ENCODE results near the gene ACAA2. TPM values are rescaled to one million over a fixed set of nuclear protein-coding genes. Genes with fewer than 3 reads are reported as not detected.
"Not testable (repeated sequence)": the region's sequence is repeated elsewhere in the genome, so short reads cannot be mapped to it uniquely, and the experiment has no call there.

Gene ACAA2
- total RNA-seq, 1 donor from 2014 or later = 100 TPM

- TF ChIP-seq CTCF (IDR thresholded peaks at IDR 0.05; ENCODE audit: unreplicated experiment) = no peak
- no peak overlapping the region for H3K4me3 Mint-ChIP-seq (ENCODE audit: low read depth)
- DNase-seq (ENCODE audit: low spot score, unreplicated experiment) = no peak
- no peaks in the 10 kb centered on the region for H3K27me3 Mint-ChIP-seq
- peaks cover 25% of the 10 kb centered on the region for H3K4me1 Mint-ChIP-seq (ENCODE audit: low read depth)
- H3K9me3 Mint-ChIP-seq (ENCODE audit: low read depth) = no peaks in the 10 kb centered on the region
- peaks cover 23% of the 10 kb centered on the region for H3K36me3 Mint-ChIP-seq (ENCODE audit: insufficient read depth)
- no peak overlapping the region for H3K27ac Mint-ChIP-seq
Measured at GRCh38 chr18:49839012-49839411, 25.7 kb upstream of the ACAA2 start.

- H3K9me3 Mint-ChIP-seq (ENCODE audit: low read depth) = no peaks in the 10 kb centered on the region
- H3K4me1 Mint-ChIP-seq (ENCODE audit: low read depth) = peaks cover 28% of the 10 kb centered on the region
- peaks cover 27% of the 10 kb centered on the region for H3K36me3 Mint-ChIP-seq (ENCODE audit: insufficient read depth)
- DNase-seq (ENCODE audit: low spot score, unreplicated experiment) = no peak
- no peak overlapping the region for H3K27ac Mint-ChIP-seq
- H3K4me3 Mint-ChIP-seq (ENCODE audit: low read depth) = no peak overlapping the region
- no peaks in the 10 kb centered on the region for H3K27me3 Mint-ChIP-seq
- no peak for TF ChIP-seq CTCF (IDR thresholded peaks at IDR 0.05; ENCODE audit: unreplicated experiment)
Measured at GRCh38 chr18:49838381-49838780, 25.0 kb upstream of the ACAA2 start.

DNA sequence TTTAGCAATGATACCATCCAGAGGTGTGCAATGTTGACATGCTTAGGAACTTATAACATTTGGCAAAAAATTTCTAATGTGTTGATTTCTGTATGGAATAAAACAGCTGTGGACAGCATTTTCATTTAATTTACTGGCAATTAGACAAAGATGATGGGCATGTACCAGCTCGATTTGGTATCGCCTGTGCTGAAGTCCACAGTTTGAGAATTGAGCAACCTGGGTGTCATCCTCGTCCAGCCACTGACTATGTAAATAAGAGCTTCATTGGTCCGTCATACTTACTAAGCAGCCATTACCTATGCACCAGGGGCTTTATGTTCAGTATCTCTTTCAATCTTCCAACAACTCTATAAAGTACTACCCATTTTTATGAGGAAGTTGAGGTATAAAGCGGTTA lies 24.6 kb upstream of the ACAA2 start:
- Mint-ChIP-seq H3K27ac (no peak overlapping the region), H3K27me3 (no peaks in the 10 kb centered on the region), H3K4me1 (ENCODE audit: low read depth) (peaks cover 30% of the 10 kb centered on the region), H3K9me3 (ENCODE audit: low read depth) (no peaks in the 10 kb centered on the region), H3K4me3 (ENCODE audit: low read depth) (no peak overlapping the region), H3K36me3 (ENCODE audit: insufficient read depth) (peaks cover 27% of the 10 kb centered on the region)
- TF ChIP-seq CTCF (IDR thresholded peaks at IDR 0.05; ENCODE audit: unreplicated experiment) = no peak
- no peak for DNase-seq (ENCODE audit: low spot score, unreplicated experiment)

GRCh38 chr18:49837316-49837835 lies 24.0 kb upstream of the ACAA2 start:
- not testable (repeated sequence) for H3K27me3 Mint-ChIP-seq; H3K9me3 Mint-ChIP-seq (ENCODE audit: low read depth); DNase-seq (ENCODE audit: low spot score, unreplicated experiment); H3K27ac Mint-ChIP-seq; H3K4me3 Mint-ChIP-seq (ENCODE audit: low read depth)
- peaks cover 34% of the 10 kb centered on the region for H3K4me1 Mint-ChIP-seq (ENCODE audit: low read depth)
- peaks cover 27% of the 10 kb centered on the region for H3K36me3 Mint-ChIP-seq (ENCODE audit: insufficient read depth)

DNA sequence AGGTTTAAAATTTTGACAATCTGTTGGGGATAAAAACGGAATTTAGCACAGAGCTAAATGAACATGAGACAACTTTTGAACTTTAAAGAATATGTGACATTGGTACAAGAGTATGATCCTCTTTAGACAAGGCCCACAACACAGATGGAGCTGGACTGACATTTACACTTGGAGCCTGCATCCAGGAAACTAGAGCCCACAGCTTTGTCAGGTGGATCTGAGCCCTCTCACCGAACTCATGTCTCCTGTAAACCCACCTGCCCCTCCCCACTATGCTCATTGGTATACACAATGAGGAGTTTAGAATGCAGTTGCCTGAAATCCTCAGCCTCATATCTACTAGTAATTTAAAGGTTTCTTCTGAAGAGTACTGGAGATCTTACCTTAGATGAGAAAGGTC lies 22.1 kb upstream of the ACAA2 start:
- H3K4me3 Mint-ChIP-seq (ENCODE audit: low read depth) = no peak overlapping the region
- peaks cover 33% of the 10 kb centered on the region for H3K36me3 Mint-ChIP-seq (ENCODE audit: insufficient read depth)
- H3K4me1 Mint-ChIP-seq (ENCODE audit: low read depth) = peaks cover 41% of the 10 kb centered on the region
- DNase-seq (ENCODE audit: low spot score, unreplicated experiment) = no peak
- peak overlapping the region; percentile 82 for H3K27ac Mint-ChIP-seq
- no peaks in the 10 kb centered on the region for H3K27me3 Mint-ChIP-seq
- H3K9me3 Mint-ChIP-seq (ENCODE audit: low read depth) = peaks cover 9% of the 10 kb centered on the region
- no peak for TF ChIP-seq CTCF (IDR thresholded peaks at IDR 0.05; ENCODE audit: unreplicated experiment)

GRCh38 chr18:49834258-49834657 lies 20.9 kb upstream of the ACAA2 start:
- H3K9me3 Mint-ChIP-seq (ENCODE audit: low read depth) = peaks cover 18% of the 10 kb centered on the region
- H3K27ac Mint-ChIP-seq = peak overlapping the region; percentile 82
- H3K4me3 Mint-ChIP-seq (ENCODE audit: low read depth) = no peak overlapping the region
- H3K36me3 Mint-ChIP-seq (ENCODE audit: insufficient read depth) = peaks cover 39% of the 10 kb centered on the region
- DNase-seq (ENCODE audit: low spot score, unreplicated experiment) = no peak
- no peak for TF ChIP-seq CTCF (IDR thresholded peaks at IDR 0.05; ENCODE audit: unreplicated experiment)
- H3K4me1 Mint-ChIP-seq (ENCODE audit: low read depth) = peaks cover 41% of the 10 kb centered on the region
- no peaks in the 10 kb centered on the region for H3K27me3 Mint-ChIP-seq

All from progenitor cell of endocrine pancreas (in vitro differentiated cells).